GM19324 (cell line): Measurements from ENCODE around the gene GAB4.
"Not testable (repeated sequence)": the region's sequence is repeated elsewhere in the genome, so short reads cannot be mapped to it uniquely, and the experiment has no call there.

ENCODE experiments used
- ATAC-seq: cut with Tn5 transposase; IDR thresholded peaks from one replicate; pipeline ENCODE4 v1.9.1; 2021; ENCODE audit warnings: mild to moderate bottlenecking, moderate library complexity; ENCODE audit not compliant: unreplicated experiment, low FRiP score

The GAB4 gene, protein sequence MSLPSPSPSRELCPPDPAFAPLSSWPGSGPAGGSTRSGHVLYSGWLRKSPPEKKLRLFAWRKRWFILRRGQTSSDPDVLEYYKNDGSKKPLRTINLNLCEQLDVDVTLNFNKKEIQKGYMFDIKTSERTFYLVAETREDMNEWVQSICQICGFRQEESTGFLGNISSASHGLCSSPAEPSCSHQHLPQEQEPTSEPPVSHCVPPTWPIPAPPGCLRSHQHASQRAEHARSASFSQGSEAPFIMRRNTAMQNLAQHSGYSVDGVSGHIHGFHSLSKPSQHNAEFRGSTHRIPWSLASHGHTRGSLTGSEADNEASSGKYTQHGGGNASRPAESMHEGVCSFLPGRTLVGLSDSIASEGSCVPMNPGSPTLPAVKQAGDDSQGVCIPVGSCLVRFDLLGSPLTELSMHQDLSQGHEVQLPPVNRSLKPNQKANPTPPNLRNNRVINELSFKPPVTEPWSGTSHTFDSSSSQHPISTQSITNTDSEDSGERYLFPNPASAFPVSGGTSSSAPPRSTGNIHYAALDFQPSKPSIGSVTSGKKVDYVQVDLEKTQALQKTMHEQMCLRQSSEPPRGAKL

DNA sequence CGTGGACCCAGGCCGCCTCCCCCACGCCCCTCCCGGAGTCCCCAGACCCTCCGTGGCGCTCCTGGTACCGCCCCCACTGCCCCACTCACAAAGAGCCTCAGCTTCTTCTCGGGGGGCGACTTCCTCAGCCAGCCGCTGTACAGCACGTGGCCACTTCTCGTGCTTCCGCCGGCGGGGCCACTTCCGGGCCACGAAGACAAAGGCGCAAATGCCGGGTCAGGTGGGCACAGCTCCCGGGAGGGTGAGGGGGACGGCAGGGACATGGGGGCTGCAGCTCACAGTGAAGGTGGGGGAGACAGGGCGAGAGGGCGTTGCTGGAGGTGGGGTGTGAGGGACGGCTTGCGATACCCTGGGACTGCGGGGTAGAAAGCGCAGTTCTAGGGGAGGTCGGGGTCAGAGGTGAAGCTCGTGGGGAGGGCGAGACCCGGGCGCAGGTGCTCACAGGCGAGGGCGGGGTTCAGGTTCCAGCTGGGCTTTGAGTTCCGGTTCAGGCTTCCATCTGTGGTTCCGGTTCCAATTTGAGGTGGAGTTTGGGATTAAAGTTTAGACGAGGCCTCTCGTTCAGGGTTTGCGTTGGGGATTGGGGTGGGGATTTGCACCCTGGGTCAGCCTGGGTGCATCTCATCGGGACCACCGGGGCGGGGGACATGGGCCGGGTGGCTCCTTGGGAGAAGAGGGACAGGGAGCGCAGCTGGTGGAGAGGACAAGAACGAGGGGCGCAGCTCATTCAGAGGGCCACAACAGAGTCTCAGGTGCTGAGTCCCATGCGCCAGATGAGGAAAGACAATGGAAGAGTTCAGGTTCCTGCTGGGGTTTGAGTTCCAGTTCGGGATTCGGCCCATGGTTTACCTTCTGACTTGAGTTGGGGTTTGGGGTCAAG lies at the start of gene GAB4:
Gene GAB4, minus strand, starts transcription at position 371 of the 880 bp plus-strand sequence. Its CDS starts 108 bp downstream, at position 263.
- ATAC-seq, result no peak

DNA sequence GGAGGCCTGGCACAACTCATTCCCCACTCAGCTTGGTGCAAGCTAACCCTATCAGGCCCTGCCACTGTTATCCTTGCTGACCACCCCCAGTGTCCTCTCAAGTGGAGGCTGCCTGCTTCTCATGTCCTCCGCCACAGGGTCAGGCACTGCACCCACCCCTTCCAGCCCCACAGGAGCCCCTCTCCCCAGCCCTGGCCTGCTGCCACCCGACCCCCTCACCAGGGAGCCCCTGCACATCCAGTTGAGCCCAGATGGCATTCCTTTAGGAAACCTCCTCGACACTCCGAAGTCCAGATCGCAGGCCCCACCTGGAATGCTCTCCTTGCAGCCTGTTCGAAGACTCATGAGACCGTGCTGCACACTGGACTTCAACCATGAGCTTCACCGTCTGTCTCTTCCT lies 48.8 kb upstream of the GAB4 start:
- no peak for ATAC-seq

DNA sequence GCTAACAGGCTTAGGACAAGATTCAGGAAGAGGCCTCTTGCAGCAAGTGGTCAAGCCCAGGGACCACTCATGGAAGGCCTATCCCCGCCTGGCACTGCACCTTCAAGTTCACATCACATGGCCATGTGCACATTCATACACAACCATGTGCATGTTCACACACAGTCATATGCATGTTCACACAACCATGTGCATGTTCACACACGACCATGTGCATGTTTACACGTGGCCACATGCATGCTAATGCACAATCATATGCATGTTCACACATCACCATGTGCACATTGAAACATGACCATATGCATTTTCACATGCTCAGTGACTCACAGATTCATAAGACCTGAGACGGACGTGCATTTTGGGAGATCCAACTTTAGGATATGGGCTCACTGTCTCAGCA lies 48.0 kb upstream of the GAB4 start:
- ATAC-seq, result no peak

DNA sequence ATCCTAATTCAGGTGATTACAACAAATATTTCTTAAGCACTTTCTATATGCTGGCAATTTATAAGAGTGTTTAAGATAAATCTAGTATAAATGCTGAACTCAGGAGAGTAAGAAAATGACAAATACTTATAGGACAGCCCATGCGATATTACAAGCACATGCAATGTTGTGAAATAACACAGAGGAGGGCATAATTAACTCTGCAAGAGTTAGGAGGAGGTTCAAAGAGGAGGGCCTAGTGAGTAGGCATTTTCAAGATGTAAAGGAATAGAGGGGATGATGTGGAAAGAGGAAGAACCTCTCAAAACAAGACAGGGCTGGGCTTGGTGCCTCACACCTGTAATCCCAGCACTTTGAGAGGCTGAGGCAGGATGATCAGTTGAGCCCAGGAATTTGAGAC lies 39.6 kb upstream of the GAB4 start:
- no peak for ATAC-seq

DNA sequence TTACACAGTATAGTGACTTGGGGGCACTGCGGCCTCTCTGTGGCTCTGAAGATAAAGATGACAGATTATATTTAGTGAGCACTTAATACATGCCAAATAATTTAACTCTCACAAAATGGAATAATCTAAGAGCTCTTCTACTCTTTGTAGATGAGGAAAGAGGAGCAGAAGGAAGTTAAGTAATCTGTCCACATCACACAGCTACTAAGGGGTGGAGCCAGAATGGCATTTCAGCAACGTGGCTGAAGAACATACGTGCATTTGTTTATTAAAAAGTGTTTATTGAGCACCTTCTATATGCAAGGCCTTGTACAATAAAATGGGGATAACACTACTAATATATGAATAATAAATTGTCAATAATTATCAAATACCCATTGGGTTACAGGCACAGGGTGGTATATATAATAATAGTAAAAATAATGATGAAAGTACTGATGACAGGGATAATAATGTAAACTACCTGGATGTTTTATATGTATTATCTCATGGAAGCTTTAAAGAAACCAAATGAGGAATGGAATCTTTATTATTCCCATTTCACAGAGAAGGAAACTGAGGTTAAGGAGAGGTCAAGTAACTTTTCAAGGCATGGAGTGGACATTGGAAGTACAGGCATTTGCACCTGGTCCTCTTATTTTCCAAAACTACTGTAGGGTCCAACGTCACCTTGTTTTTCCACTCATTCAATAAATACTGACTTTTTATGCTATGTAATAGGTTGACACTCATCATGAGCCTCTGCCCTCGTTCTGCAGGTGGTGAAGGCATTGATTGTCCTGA lies 38.7 kb upstream of the GAB4 start:
- ATAC-seq, result no peak

DNA sequence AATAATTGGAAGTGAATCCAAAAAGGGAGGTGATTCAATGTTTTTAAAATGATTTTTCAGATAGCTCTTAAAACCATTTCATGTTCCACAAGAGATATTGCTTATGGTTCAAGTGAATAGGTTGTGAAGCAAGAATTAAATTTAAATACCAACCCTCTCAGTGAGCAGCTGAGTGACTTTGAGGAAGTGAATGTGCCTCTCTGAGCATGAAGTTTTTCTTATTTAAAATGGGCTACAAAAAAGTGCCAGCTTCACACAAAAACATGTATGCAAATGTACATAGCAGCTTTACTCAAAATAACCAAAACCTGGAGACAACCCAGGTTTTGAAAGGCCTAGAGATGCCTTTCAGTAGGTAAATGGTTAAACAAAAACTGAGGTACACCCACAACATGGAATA lies 35.5 kb upstream of the GAB4 start:
- ATAC-seq, result no peak

DNA sequence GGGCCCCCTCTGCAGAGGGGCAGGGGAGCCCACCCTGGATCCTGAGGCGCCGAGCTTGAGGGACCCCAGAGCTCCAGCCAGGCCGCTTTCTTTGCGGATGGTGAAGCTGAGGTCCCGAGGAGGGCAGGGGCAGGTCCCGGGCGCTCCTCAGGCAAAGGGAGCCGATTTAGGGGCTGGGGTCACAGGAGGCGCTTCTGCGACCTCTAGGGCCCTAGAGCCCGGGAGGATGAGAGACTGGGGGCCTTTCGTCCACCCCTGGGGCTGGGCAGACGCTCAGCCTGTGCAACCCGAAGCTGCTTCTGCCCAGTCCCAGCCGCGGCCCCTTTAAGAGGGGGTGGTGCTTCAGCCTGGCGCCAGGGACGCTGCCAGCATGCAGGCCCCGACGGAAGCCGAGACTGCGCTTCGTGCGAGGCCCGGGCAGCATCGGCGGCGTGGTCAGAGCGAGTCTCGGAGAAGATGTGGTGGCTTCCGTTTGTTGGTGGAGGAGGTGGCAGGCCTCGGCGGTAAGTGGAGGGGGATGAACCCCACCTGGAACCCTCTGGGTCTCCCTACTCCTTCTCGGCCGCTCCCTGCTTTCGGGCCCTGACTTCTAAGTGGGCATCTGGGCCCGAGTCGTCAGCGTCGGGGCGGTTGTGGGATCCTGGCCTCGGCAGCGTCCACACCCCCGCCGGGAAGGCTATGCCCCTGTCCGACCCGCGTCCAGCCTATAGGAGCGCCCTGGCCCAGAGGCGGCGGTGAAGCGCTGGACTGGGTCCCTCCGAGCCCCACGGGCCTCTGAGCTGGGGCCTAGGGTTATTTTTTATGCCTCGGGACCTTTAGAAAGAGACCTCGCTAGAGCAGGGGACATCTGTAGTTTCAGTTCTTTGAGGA lies 29.1 kb upstream of the GAB4 start:
- not testable (repeated sequence) for ATAC-seq

DNA sequence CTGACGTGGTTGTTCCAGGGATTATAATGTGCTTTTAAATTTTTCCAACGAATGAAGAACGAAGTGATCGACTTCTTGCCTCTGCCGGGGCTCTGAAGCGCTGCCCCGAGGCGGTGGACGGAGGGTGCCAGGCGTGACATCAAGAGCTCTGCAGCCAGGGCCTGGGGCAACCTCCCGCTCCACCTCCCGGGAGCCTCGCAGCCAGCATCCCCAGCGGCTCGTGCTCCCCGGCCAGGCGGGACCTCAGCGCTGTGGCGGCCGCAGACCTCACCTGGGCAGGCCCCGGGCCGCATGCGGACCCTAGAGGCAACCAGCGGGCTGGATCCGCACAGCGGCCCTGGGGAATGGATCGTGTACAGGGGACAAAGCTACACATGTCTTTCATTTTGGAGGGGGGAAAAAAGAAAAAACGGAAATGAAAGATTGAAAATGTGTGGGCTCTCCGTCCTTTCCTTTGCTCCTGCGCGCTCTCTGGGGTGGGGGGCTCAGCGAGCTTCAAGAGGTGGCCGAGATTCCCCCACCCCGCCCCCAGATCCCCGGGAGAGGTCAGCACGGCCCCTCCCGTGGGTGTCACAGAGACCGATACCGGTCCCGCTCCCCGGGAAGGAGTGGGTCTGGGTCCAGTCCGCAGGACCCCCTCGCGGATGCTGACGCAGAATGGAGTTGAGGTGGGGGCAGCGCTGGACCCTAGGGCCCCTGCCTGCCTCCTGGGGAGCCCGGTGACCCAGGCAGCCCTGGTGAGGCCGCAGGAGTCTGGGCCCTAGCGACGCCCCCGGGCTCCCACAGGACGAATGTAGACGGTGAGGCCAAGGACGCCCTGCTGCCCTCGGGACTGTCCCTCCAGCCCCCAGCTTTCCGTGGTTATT lies 28.2 kb upstream of the GAB4 start:
- ATAC-seq, result not testable (repeated sequence)

DNA sequence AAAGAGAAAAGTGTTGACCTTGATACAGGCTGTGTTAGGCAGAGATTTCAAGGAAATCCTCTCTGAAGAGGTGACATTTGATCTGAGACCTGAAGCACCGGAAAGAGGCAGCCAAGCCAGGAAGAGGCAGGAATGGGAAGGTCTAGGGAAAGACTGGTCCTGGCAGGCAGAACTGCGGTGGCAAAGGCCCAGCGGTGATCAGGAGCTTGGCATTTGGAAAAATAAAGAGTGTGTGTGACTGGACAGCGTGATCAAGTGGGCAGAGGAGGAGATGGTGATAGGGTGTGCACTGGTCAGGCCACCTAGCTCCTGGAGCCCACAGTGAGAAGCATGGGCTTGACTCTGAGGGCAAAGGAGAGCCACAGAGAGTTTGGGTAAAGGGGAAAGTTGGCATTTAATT lies 27.2 kb upstream of the GAB4 start:
- no peak for ATAC-seq

DNA sequence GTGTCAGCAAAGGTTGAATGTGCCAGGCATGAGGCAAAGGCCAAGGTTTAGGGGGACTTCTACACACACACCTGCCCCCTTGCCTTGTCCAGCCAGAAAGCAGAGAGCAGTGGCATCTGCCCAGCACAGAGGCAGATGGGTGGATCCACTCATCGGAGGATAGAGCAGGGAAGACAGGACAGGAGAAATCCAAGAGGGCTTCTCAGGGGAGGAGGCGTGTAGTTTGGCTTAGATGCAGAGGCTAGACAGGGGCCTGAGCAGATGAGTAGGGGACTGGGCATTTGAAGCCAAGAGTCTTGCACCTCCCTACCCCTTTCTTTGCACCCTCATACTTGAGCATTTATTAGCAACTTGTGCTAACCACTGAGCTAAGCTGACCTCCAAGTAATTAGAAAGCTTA lies 26.5 kb upstream of the GAB4 start:
- ATAC-seq, result not testable (repeated sequence)

DNA sequence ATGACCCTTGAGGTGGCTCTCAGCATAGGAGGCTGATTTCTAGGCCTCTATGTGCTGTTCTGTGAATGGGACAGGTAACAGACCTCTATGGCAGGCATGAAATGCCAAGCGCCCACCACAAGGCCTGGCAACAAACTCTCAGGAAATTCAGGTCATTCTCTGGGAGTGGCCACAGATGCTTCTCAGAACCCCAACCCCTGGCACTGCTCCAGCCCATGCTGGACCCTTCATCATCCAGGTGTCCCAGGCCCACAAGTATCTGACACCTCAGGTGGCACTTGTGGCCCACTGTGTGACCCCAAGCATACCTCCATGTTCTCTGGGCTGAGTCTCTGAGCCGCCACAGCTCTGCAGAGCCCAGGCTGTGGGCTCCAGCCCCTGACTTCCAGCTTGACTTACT lies 24.3 kb upstream of the GAB4 start:
- ATAC-seq, result not testable (repeated sequence)

DNA sequence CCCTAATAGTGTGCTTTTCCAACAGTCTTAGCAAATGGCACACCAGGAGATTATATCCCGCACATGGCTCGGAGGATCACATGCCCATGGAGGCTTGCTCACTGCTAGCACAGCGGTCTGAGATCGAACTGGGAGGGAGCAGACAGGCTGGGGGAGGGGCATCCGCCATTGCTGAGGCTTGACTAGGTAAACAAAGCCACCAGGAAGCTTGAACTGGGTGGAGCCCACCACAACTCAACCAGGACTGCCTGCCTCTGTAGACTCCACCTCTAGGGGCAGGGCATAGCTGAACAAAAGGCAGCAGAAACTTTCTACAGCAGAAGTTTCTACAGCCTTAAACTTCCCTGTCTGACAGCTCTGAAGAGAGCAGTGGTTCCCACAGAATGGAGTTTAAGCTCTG lies 16.4 kb upstream of the GAB4 start:
- ATAC-seq, result not testable (repeated sequence)

DNA sequence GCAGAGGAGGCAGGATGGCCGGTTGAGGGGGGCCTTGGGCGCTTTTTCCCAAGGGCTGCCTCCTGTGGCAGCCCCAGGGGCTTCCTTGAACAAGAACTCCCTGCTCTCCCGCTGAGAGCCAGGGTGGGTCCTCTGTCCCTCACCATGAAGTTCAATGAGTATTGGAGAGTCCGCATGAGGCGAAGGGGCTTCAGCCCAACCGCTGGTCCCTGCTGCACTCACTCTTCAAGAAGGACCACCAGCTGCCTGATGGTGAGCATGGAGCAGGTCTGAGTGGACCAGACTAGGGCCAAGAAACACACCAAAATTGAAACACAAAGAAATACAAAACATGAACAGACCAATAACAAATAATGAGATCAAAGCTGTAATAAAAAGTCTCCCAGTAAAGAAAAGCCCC lies 7.5 kb upstream of the GAB4 start:
- ATAC-seq, result not testable (repeated sequence)

DNA sequence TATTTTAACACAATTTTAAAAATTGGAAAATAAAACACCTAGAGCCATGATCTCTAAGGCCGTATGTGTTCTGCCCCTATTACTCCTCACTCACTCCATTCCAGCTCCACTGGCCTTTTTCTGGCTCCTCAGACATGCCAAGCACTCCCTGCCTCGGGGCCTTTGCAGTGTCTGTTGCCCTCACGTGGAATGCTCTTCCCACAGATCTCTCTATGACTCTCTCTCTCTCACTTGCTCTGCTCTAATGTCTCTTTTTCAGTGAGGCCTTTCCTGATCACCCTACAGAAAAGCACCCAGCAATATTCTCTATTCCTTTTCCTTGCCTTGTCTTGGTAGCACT lies 6.0 kb upstream of the GAB4 start:
- not testable (repeated sequence) for ATAC-seq

DNA sequence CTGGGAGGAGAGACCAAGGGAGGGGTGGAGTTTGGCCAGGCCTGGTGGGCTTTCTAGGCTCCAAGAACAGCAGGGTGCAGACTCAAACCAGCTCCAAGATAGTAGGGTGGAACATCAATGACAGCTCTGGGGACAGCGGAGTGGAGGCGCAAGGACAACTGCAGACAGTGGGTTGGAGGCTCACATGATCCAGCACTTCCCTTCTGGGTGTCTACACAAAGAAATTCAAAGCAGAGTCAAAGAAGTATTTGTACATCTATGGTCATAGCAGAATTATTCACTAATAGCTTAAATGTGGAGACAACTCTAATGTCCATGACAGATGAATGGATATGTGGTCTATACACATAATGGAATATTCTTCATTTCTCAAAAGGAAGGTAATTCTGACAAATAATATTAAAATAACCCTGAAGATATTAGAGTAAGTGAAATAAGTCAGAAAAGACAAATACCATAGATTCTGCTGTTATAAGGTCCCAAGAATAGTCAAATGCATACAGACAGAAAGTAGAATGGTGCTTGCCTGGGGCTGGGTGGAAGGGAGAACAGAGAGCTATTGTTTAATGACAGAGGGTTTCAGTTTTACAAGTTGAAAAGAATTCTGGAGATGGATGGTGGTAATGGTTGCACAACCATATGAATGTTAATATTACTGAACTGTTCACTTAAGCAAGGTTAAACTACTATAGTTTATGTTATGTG lies 5.5 kb upstream of the GAB4 start:
- ATAC-seq, result no peak

DNA sequence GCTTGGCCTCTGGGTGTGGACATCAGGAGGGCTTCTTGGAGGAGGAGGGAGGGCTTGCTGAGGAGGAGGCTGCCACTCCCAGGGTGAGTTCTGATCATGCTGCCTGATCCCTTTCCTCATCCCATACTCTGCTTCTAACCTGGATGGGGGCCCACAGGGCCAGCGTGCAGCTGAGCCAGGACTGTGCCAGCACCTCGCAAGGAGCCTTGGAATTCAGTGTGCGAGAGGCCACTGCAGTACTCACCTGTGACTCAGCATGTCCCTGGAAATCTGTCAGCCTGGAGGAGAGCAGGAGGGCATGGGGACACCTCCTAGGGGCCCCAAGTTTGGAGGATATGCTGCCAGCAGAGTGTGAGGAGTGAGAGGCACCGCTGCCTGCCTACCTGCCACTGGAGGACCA lies 4.2 kb upstream of the GAB4 start:
- no peak for ATAC-seq

DNA sequence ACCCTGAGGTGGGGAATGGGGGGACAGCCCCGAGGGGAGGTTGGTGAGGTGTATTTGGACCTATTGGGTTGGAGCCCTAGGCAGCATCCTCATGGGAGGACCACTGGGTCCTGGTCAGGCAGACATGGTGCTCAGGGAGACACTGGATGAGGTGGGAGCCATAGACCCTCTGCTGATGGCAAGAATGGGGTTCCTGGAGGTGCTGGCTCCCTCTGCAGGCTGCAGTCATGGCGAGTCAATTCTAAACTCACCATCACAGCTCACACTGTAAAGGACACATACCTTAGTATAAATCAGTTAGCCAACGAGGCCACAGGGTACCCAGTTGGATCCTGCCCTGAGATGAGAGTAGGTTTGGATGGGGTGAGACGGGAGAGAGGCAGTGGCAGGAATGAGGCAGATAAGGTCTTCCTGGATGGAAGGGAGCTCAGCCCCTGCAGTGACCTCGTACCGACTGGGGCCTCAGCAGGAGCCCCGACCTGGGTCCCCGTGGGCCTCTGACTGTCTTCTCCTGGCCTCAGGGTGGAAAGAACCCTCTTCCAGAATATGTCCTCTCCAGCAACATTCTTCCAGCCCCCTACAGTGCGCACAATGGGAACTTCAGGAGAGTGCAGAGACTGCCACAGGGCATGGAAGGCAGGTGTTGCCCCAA lies 1.7 kb upstream of the GAB4 start:
- no peak for ATAC-seq

DNA sequence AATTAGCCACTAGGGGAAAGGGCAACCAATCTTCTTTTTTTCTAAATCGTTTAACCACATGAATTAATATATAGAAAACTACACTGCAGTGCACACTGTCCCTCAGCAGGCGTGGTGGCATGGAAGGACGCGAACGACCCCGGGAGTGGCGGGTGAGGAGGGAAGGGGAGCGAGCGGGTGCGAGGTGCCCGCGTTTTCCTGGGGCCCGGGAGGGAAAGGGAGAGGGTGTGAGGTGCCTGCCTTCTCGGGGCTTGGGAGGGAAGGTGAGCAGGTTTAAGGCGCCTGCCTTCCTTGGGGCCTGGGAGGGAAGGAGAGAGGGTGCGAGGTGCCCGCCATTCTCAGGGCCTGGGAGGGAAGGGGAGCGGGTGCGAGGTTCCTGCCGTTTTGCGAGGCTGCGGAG lies 765 bp downstream of the GAB4 start:
- ATAC-seq, result no peak
